Panc1 (cell line): Measurements from ENCODE around the gene KRTAP12-2. TPM values are rescaled to one million over a fixed set of nuclear protein-coding genes. Genes with fewer than 3 reads are reported as not detected.
"Not testable (repeated sequence)": the region's sequence is repeated elsewhere in the genome, so short reads cannot be mapped to it uniquely, and the experiment has no call there.

ENCODE experiments used
- ATAC-seq: fragments of 200-7000 bp; cut with Tn5 transposase; 2 replicates; pipeline ENCODE4 v1.9.1; 2020; ENCODE audit warnings: mild to moderate bottlenecking, moderate library complexity
- BruUV-seq: library from RNA; stranded (reverse); fragments of 400-500 nt; replicated peaks from 2 replicates; lab custom pipeline; 2021; lab: Mats Ljungman, UMichigan
- CTCF ChIA-PET: fragments of 300-600 bp; sonication (Branson Sonifier 250); formaldehyde crosslinking; loops from one replicate; lab custom pipeline; 2022; ENCODE audit warnings: antibody characterized with exemption; lab: Charles Lee
- POLR2A ChIA-PET: fragments of 300-600 bp; sonication (Branson Sonifier 250); formaldehyde crosslinking; loops from one replicate; lab custom pipeline; 2022; ENCODE audit warnings: antibody characterized with exemption; lab: Charles Lee
- DNase-seq: peaks from one replicate; pipeline ENCODE4 v3.0.0-alpha.2; 2010; ENCODE audit warnings: low read depth, low spot score
- H3K27ac ChIP-seq: 2 replicates; pipeline ENCODE4 v1.5.1; 2011; ENCODE audit warnings: mild to moderate bottlenecking, low read length, inconsistent platforms
- H3K27me3 ChIP-seq: fragments of 200-500 bp; sonication (Bioruptor generic); 2 replicates; pipeline ENCODE4 v1.6.0; 2014; ENCODE audit warnings: low read length, inconsistent platforms; ENCODE audit not compliant: control insufficient read depth, insufficient read depth
- H3K36me3 ChIP-seq: fragments of 200-500 bp; sonication (Bioruptor generic); 2 replicates; pipeline ENCODE4 v1.5.1; 2014; ENCODE audit warnings: inconsistent platforms, mild to moderate bottlenecking, low read length, moderate library complexity; ENCODE audit not compliant: control insufficient read depth, insufficient read depth
- H3K4me1 ChIP-seq: 2 replicates; pipeline ENCODE4 v1.5.1; 2011; ENCODE audit warnings: inconsistent platforms, mild to moderate bottlenecking, low read length, moderate library complexity; ENCODE audit not compliant: control insufficient read depth, insufficient read depth
- H3K4me3 ChIP-seq, 2 experiments: 2 replicates each; pipeline ENCODE4 v1.5.1; 2011 to 2012; ENCODE audit warnings: low read depth in 2 of 2, low read length in 2 of 2, mild to moderate bottlenecking in 2 of 2, inconsistent platforms in 1 of 2, moderate library complexity in 1 of 2
- H3K9me3 ChIP-seq: fragments of 200-500 bp; sonication (Bioruptor generic); 2 replicates; pipeline ENCODE4 v1.5.1; 2014; ENCODE audit warnings: low read depth, mild to moderate bottlenecking, inconsistent platforms, low read length, moderate library complexity; ENCODE audit not compliant: control insufficient read depth, insufficient read depth
- CTCF ChIP-seq: fragments of 450-650 bp; IDR thresholded peaks from 2 replicates; pipeline ENCODE4 v1.5.1; 2017; ENCODE audit warnings: mild to moderate bottlenecking
- POLR2AphosphoS5 ChIP-seq: IDR thresholded peaks from 2 replicates; pipeline ENCODE4 v1.6.1; 2012; ENCODE audit warnings: mild to moderate bottlenecking, low read depth, low read length, moderate library complexity
- REST ChIP-seq, 2 experiments: IDR thresholded peaks; 2 replicates each; pipeline ENCODE4 v1.6.1; 2011 to 2012; ENCODE audit warnings: low read depth in 2 of 2, control low read depth in 1 of 2, low read length in 1 of 2, mild to moderate bottlenecking in 1 of 2, moderate library complexity in 1 of 2; ENCODE audit not compliant: insufficient read depth in 1 of 2
- SIN3A ChIP-seq: IDR thresholded peaks from 2 replicates; pipeline ENCODE4 v1.6.1; 2012; ENCODE audit warnings: low read depth, mild to moderate bottlenecking, low read length, moderate library complexity, borderline replicate concordance; ENCODE audit not compliant: insufficient read depth
- TCF7L2 ChIP-seq: IDR thresholded peaks from 2 replicates; pipeline ENCODE4 v1.6.1; 2011; ENCODE audit warnings: mild to moderate bottlenecking, low read depth, low read length, inconsistent platforms
- in situ Hi-C: cut with HindIII; loops from 2 replicates; pipeline ENCODE4 v1.10.0; 2016; ENCODE audit warnings: low sequenced_read_pairs, low pct_unique_long_range_greater_than_20kb
- intact Hi-C: fragments of 100-400 bp; cut with micrococcal nuclease; formaldehyde crosslinking; loops from one replicate; pipeline ENCODE4 v1.10.0; 2022; ENCODE audit not compliant: unreplicated experiment
- total RNA-seq: library from RNA; stranded (reverse); gene quantifications from one replicate; pipeline ENCODE4 v1.2.1, GENCODE V29; 2021; ENCODE audit not compliant: unreplicated experiment

Gene KRTAP12-2
- total RNA-seq, 1 experiment from 2014 or later: not detected

GRCh38 chr21:44686843-44687561 is 20.3 kb upstream of the KRTAP12-2 start:
- BruUV-seq: no TSS peak
- ChIA-PET CTCF (no interaction called here), POLR2A (no interaction called here)
- DNase-seq (no peak), ATAC-seq (no peak)
- Histone ChIP-seq H3K27me3 (no peaks in the 10 kb centered on the region), H3K4me1 (no peaks in the 10 kb centered on the region), H3K9me3 (no peaks in the 10 kb centered on the region), H3K4me3 (no peak overlapping the region), H3K27ac (no peak overlapping the region), H3K36me3 (no peaks in the 10 kb centered on the region)
- intact Hi-C loops: no loop called here
- TF ChIP-seq POLR2AphosphoS5 (no peak), CTCF (no peak), SIN3A (no peak)
- in situ Hi-C loops: no loop called here

GRCh38 chr21:44686000-44686781 is 19.5 kb upstream of the KRTAP12-2 start:
- no peak for DNase-seq

GRCh38 chr21:44685050-44685449 is 18.3 kb upstream of the KRTAP12-2 start:
- BruUV-seq, DNase-seq, intact Hi-C loops, H3K36me3 ChIP-seq, H3K27me3 ChIP-seq, CTCF ChIA-PET, POLR2A ChIA-PET, H3K4me1 ChIP-seq, ATAC-seq, H3K4me3 ChIP-seq, in situ Hi-C loops, H3K27ac ChIP-seq, H3K9me3 ChIP-seq: not testable (repeated sequence)

More at GRCh38 chr21:44686000-44686781, 19.5 kb upstream of the KRTAP12-2 start:
- Histone ChIP-seq H3K9me3 (no peaks in the 10 kb centered on the region), H3K36me3 (no peaks in the 10 kb centered on the region), H3K4me3 (no peak overlapping the region), H3K27ac (no peak overlapping the region), H3K4me1 (no peaks in the 10 kb centered on the region), H3K27me3 (no peaks in the 10 kb centered on the region)
- TF ChIP-seq REST (IDR thresholded peaks at IDR 0.05; ENCODE audit: insufficient read depth in 1 of 2, low read depth in 2 of 2, low read length in 1 of 2) (no peak), CTCF (no peak), POLR2AphosphoS5 (no peak), SIN3A (no peak), TCF7L2 (no peak)
- POLR2A ChIA-PET: no interaction called here
- CTCF ChIA-PET: no interaction called here
- intact Hi-C loops: no loop called here
- no TSS peak for BruUV-seq
- in situ Hi-C loops: no loop called here
- ATAC-seq: no peak
